ENCODE measurements around the gene BTBD6.

The BTBD6 gene

DNA sequence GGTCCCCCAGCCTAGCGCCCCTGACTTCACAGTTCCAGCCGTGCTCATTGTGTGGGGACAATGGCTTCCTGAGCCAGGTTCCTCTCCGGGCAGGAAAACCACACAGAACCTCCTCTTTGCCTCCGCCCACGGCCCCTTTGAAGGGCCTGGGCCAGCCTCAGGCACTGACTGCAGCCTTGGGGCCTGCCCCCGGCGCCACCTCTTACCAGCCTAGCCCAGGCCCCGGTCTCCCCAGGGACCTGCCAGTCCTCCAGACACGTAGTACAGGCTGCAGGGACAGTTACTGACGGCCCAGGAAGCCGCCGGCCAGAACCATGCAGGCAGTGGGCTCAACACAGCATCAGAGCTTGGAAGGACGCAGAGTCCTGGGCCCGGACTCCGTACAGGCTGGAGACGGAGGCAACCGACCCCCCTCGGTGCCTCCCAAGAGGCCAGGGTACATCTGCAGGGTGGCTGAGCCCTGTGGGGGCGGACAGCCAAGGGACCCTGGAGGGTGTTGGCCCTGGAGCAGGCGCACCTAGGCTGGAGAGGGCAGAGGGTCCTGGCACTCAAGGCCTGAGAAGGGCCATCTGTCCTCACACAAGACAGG lies 46.3 kb upstream of the BTBD6 start:
- TF ChIP-seq, protein P1, sequence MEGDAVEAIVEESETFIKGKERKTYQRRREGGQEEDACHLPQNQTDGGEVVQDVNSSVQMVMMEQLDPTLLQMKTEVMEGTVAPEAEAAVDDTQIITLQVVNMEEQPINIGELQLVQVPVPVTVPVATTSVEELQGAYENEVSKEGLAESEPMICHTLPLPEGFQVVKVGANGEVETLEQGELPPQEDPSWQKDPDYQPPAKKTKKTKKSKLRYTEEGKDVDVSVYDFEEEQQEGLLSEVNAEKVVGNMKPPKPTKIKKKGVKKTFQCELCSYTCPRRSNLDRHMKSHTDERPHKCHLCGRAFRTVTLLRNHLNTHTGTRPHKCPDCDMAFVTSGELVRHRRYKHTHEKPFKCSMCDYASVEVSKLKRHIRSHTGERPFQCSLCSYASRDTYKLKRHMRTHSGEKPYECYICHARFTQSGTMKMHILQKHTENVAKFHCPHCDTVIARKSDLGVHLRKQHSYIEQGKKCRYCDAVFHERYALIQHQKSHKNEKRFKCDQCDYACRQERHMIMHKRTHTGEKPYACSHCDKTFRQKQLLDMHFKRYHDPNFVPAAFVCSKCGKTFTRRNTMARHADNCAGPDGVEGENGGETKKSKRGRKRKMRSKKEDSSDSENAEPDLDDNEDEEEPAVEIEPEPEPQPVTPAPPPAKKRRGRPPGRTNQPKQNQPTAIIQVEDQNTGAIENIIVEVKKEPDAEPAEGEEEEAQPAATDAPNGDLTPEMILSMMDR (IDR thresholded peaks at IDR 0.05; ENCODE audit: borderline replicate concordance, control extremely low read depth, extremely low read depth, insufficient read depth, missing control alignments): no peak
- in situ Hi-C loops (cut with MboI; ENCODE audit: low sequenced_read_pairs, unreplicated experiment): no loop called here
- peak; percentile 70 for DNase-seq (ENCODE audit: low spot score)

DNA sequence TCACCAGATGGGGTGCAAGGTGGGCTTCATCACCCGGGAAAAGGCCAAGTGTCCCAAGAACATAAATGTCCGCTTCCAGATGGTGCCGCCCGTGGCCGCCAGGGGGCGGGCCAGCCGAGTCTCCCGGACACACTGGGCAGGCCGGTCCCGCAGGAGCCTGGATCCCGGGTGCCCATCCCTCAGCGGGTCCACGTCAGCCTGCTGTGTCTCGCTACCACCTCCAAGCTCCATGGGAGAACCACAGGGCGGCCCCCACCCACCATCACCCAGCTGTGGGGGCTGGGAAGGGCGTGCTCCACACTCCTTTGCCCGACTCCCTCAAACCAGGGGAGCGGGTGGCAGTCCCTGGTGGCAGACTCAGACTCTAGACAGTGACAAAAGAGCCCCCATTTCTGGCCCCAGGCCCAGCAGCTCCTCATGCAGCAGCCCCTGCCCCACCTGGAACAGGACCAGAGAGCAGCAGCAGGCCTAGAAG lies 45.2 kb upstream of the BTBD6 start:
- in situ Hi-C loops (cut with MboI; ENCODE audit: low sequenced_read_pairs, unreplicated experiment): no loop called here
- TF ChIP-seq, protein P1 (IDR thresholded peaks at IDR 0.05; ENCODE audit: borderline replicate concordance, control extremely low read depth, extremely low read depth, insufficient read depth, missing control alignments): peak; percentile 85

DNA sequence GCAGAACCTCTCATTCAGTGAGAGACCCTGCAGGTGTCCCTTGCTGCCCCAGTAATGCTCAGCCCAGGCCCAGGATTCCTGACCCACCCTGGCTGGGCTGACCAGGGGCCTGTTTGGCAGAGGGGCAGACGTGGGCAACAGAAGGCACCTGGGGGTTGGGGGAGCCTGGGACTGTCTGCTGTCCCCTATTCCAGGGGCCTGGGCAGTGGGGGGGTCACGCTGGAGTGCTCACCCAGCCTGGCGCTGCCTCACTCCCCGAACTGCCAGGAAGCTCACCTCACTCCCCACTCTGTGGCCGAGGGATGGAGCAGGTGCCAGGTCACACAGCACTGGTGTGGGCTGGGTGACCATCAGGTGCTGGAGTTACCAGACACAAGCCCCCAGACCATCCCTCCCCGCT lies 44.6 kb upstream of the BTBD6 start:
- no peak for DNase-seq (ENCODE audit: low spot score)
- TF ChIP-seq, protein P1 (IDR thresholded peaks at IDR 0.05; ENCODE audit: borderline replicate concordance, control extremely low read depth, extremely low read depth, insufficient read depth, missing control alignments): no peak
- in situ Hi-C loops (cut with MboI; ENCODE audit: low sequenced_read_pairs, unreplicated experiment): no loop called here

More for the DNA sequence above, 45.2 kb upstream of the BTBD6 start:
- DNase-seq (ENCODE audit: low spot score): peak; percentile 90

DNA sequence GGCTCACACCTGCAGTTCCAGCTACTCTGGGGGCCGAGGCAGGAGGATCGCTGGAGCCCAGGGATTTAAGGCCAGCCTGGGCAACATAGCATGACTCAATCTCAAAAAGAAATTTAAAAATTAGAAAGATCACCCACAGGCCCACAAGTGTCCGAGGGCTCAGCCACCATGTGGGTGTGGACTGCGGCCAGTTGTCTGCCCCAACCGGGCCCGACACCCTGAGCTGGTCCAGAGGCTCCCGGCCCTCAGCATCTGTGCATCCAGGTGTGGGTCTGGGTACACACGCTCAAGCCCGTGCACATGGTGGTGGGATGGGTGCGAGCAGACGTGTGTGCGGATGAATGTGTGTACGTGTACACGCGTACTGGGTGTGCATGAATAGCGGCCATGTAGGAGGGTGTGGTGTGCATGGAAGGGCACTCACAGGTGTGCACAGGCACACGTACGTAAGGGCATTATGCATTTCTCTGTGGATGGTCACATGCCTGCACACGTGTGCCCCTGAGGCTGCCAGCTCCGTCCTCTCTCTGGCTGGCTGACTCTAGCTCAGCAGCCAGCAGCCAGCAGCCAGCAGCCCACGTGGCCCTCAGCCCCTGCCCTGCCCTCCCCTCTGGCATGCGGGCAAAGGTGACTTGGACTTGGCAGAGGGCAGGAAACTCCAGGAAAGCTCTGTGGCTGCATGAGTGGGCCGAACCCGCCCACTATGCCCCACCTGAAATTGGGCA lies 44.0 kb upstream of the BTBD6 start:
- no peak for DNase-seq (ENCODE audit: low spot score)
- in situ Hi-C loops (cut with MboI; ENCODE audit: low sequenced_read_pairs, unreplicated experiment): no loop called here
- TF ChIP-seq, protein P1 (IDR thresholded peaks at IDR 0.05; ENCODE audit: borderline replicate concordance, control extremely low read depth, extremely low read depth, insufficient read depth, missing control alignments): no peak

DNA sequence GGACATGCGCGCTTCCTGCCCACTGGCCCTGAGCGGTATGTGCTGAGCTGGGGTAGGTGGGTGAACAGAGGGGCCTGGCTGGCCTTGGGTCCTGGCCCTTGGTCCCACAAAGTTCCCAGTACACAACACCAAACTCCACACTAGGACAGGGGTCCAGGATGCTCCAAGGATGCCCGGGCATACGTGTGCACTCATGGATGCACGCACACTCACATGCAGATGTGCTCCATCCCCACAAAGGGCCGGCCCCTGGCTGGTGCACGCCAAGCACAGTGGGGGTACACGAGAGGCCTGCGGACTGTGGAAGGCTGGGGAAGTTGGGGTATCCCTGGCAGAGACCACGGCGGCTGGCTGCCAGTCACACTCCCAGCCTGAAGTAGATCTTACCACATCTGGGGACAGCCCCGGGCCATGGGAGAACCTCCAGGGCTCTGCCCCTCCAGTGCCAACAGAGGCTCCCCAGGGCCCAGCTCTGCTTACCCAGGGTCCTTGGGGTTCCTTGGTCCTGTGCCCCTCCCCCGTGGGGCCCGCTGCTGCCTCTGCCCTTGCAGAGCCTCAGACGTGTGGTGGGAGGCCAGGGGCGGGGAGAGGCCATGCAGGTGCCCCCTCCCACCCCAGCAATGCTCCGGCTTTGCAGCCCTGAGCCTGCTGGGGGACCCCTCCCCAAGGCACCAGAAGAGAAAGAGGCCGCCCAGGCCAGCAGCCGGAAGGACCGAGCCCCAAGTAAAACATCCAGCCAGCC lies 43.2 kb upstream of the BTBD6 start:
- no peak for DNase-seq (ENCODE audit: low spot score)
- in situ Hi-C loops (cut with MboI; ENCODE audit: low sequenced_read_pairs, unreplicated experiment): no loop called here
- TF ChIP-seq, protein P1 (IDR thresholded peaks at IDR 0.05; ENCODE audit: borderline replicate concordance, control extremely low read depth, extremely low read depth, insufficient read depth, missing control alignments): no peak

DNA sequence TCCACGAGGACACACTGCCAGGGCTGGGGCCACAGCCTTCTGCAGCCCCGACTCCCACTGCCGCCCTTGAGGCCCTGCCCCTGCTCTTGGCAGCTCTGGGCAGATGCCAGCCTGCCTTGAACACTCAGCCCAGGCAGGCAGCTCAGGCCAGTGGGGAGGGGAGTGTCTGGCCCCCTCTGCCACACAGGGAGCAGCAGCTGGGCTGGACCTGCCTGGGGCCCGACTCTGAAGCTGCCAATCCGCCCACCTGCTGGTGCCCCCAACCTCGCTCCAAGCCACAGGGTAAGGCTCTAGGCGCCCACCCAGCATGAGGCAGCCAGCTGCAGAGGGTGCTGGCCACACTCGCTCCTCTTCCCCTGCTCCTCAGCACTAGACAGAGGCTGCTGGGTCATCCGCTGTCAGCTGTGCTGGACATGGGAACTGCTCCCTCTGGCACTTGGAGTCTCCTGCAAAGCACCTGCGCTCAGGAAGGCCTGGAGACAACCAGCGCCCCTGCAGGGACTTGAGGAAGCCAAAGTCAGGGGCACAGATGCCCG lies 42.6 kb upstream of the BTBD6 start:
- in situ Hi-C loops (cut with MboI; ENCODE audit: low sequenced_read_pairs, unreplicated experiment): no loop called here
- no peak for DNase-seq (ENCODE audit: low spot score)
- TF ChIP-seq, protein P1 (IDR thresholded peaks at IDR 0.05; ENCODE audit: borderline replicate concordance, control extremely low read depth, extremely low read depth, insufficient read depth, missing control alignments): no peak
